Upper lobe of right lung (tissue), 1 donor: Measurements from ENCODE around the gene ZNF622. TPM values are rescaled to one million over a fixed set of nuclear protein-coding genes. Genes with fewer than 3 reads are reported as not detected.
A peak's percentile ranks its signal among the peaks of the same experiment; 100 is the strongest.

Experiments used
- ATAC-seq: fragments of 200-7000 bp; cut with Tn5 transposase; one replicate; pipeline ENCODE4 v1.9.1; 2020; ENCODE audit warnings: mild to moderate bottlenecking, moderate library complexity
- DNase-seq: peaks from one replicate; pipeline ENCODE4 v3.0.0-alpha.2; 2020
- H3K27ac ChIP-seq: fragments of 200-600 bp; one replicate; pipeline ENCODE4 v1.8.0; 2022
- H3K27me3 ChIP-seq: fragments of 200-600 bp; one replicate; pipeline ENCODE4 v1.8.0; 2022; ENCODE audit warnings: mild to moderate bottlenecking
- H3K36me3 ChIP-seq: fragments of 200-600 bp; one replicate; pipeline ENCODE4 v1.8.0; 2022
- H3K4me1 ChIP-seq: fragments of 200-600 bp; one replicate; pipeline ENCODE4 v1.8.0; 2022
- H3K4me3 ChIP-seq: fragments of 200-600 bp; one replicate; pipeline ENCODE4 v1.8.0; 2022; ENCODE audit warnings: mild to moderate bottlenecking
- H3K9me3 ChIP-seq: fragments of 200-600 bp; one replicate; pipeline ENCODE4 v1.8.0; 2022
- CTCF ChIP-seq: fragments of 200-600 bp; IDR thresholded peaks from one replicate; pipeline ENCODE4 v1.8.0; 2022; ENCODE audit warnings: antibody characterized with exemption
- intact Hi-C: fragments of 100-400 bp; cut with DNase I; formaldehyde crosslinking; loops from one replicate; pipeline ENCODE4 v1.11.0; 2022
- total RNA-seq: library from RNA; stranded (reverse); fragmentation: NEBNext Ultra II Directional; extraction: Animal tissue kit (Norgen Biotek cat#: 25700); gene quantifications from one replicate; pipeline ENCODE4 v1.2.1, GENCODE V29; 2021
- donor health status: DM: no; HTN: yes; CAD: no; lungs with severe emphysema.

Gene ZNF622
- total RNA-seq, 1 donor from 2014 or later, result 28.0 TPM

GRCh38 chr5:16505140-16505891, 39.7 kb upstream of the ZNF622 start:
- Histone ChIP-seq H3K4me3 (no peak overlapping the region), H3K27me3 (no peaks in the 10 kb centered on the region), H3K9me3 (no peaks in the 10 kb centered on the region), H3K27ac (no peak overlapping the region), H3K36me3 (no peaks in the 10 kb centered on the region), H3K4me1 (no peaks in the 10 kb centered on the region)
- TF ChIP-seq CTCF, result no peak
- DNase-seq, result no peak
- intact Hi-C loops, result no loop called here
- no peak for ATAC-seq

GRCh38 chr5:16504571-16504970, 39.0 kb upstream of the ZNF622 start:
- intact Hi-C loops, result no loop called here
- ATAC-seq (no peak), DNase-seq (no peak)
- no peaks in the 10 kb centered on the region for H3K4me1 ChIP-seq
- H3K4me3 ChIP-seq, result no peak overlapping the region
- TF ChIP-seq CTCF, result no peak
- H3K27ac ChIP-seq, result no peak overlapping the region
- H3K36me3 ChIP-seq, result no peaks in the 10 kb centered on the region
- H3K27me3 ChIP-seq, result no peaks in the 10 kb centered on the region
- H3K9me3 ChIP-seq, result no peaks in the 10 kb centered on the region

GRCh38 chr5:16502866-16503265, 37.3 kb upstream of the ZNF622 start:
- H3K9me3 ChIP-seq, result no peaks in the 10 kb centered on the region
- DNase-seq, result no peak
- intact Hi-C loops, result no loop called here
- H3K27me3 ChIP-seq, result no peaks in the 10 kb centered on the region
- H3K36me3 ChIP-seq, result no peaks in the 10 kb centered on the region
- no peak for ATAC-seq
- TF ChIP-seq CTCF, result no peak
- no peaks in the 10 kb centered on the region for H3K4me1 ChIP-seq
- H3K4me3 ChIP-seq, result no peak overlapping the region
- no peak overlapping the region for H3K27ac ChIP-seq

- Histone ChIP-seq H3K9me3 (no peaks in the 10 kb centered on the region), H3K4me3 (no peak overlapping the region), H3K36me3 (no peaks in the 10 kb centered on the region), H3K4me1 (no peaks in the 10 kb centered on the region), H3K27ac (no peak overlapping the region), H3K27me3 (no peaks in the 10 kb centered on the region)
- ATAC-seq (no peak), DNase-seq (no peak)
- intact Hi-C loops, result no loop called here
- TF ChIP-seq CTCF, result no peak
Observed at GRCh38 chr5:16500024-16500423, 34.4 kb upstream of the ZNF622 start.

- H3K36me3 ChIP-seq, result no peaks in the 10 kb centered on the region
- no peak for TF ChIP-seq CTCF
- peaks cover 7% of the 10 kb centered on the region for H3K9me3 ChIP-seq
- ATAC-seq (no peak), DNase-seq (no peak)
- H3K27me3 ChIP-seq, result no peaks in the 10 kb centered on the region
- no peak overlapping the region for H3K27ac ChIP-seq
- no peak overlapping the region for H3K4me3 ChIP-seq
- intact Hi-C loops, result no loop called here
- H3K4me1 ChIP-seq, result no peaks in the 10 kb centered on the region
Observed at GRCh38 chr5:16497546-16497945, 31.9 kb upstream of the ZNF622 start.

- TF ChIP-seq CTCF, result no peak
- Histone ChIP-seq H3K4me1 (no peaks in the 10 kb centered on the region), H3K27me3 (no peaks in the 10 kb centered on the region), H3K36me3 (no peaks in the 10 kb centered on the region), H3K27ac (peak overlapping the region; percentile 31), H3K4me3 (no peak overlapping the region), H3K9me3 (peaks cover 7% of the 10 kb centered on the region)
- peak; percentile 59 for ATAC-seq
- intact Hi-C loops, result no loop called here
- DNase-seq, result no peak
Observed at GRCh38 chr5:16493261-16493660, 27.7 kb upstream of the ZNF622 start.
